Upper lobe of left lung (tissue), 4 donors: ENCODE data around the gene RCAN3.
"Not testable (repeated sequence)": the region's sequence is repeated elsewhere in the genome, so short reads cannot be mapped to it uniquely, and the experiment has no call there.

ENCODE experiments used
- CTCF ChIP-seq, 6 experiments: fragments of 450-650 bp in 4 of 6; fragments of 200-600 bp in 2 of 6; sonication (generic) in 2 of 6; IDR thresholded peaks; one replicate each; pipeline ENCODE4 v1.5.1; 2016 to 2019; ENCODE audit warnings: antibody characterized with exemption in 6 of 6
- EP300 ChIP-seq, 4 donors: sonication (generic); formaldehyde crosslinking; IDR thresholded peaks; one replicate each; pipeline ENCODE4 v1.5.1; 2017; ENCODE audit warnings: antibody characterized with exemption in 4 of 4, control low read depth in 2 of 4

GRCh38 chr1:24515671-24516209 lies 13.1 kb downstream of the RCAN3 start:
- not testable (repeated sequence) for TF ChIP-seq CTCF, EP300 (IDR thresholded peaks at IDR 0.05)
